ENCODE data around the gene IL19.

The IL19 gene

DNA sequence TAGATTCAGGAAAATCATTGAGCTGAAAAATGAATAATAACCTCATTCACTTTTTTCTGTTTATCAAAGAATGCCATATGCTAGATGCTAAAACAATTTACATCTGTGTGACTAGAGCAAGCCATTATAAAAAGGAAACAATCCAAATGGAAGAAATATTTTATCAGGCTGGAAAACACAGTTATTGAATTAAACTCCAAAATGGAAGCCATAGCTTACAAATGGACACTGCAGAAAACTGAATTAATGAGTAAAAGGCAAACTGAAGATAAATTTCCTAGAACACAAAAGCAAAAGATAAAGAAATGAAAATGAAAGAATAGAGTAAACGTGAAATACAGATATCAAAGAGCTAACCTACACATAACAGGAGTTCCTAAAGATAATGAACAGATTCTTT, 34.8 kb downstream of the IL19 start:
- Mint-ChIP-seq H3K9me3 (no peaks in the 10 kb centered on the region), H3K27ac (no peak overlapping the region), H3K27me3 (ENCODE audit: low read depth, poor library complexity) (peaks cover 7% of the 10 kb centered on the region), H3K4me3 (no peak overlapping the region), H3K36me3 (ENCODE audit: low read depth) (no peaks in the 10 kb centered on the region), H3K4me1 (peaks cover 27% of the 10 kb centered on the region)
- TF ChIP-seq, protein P1, sequence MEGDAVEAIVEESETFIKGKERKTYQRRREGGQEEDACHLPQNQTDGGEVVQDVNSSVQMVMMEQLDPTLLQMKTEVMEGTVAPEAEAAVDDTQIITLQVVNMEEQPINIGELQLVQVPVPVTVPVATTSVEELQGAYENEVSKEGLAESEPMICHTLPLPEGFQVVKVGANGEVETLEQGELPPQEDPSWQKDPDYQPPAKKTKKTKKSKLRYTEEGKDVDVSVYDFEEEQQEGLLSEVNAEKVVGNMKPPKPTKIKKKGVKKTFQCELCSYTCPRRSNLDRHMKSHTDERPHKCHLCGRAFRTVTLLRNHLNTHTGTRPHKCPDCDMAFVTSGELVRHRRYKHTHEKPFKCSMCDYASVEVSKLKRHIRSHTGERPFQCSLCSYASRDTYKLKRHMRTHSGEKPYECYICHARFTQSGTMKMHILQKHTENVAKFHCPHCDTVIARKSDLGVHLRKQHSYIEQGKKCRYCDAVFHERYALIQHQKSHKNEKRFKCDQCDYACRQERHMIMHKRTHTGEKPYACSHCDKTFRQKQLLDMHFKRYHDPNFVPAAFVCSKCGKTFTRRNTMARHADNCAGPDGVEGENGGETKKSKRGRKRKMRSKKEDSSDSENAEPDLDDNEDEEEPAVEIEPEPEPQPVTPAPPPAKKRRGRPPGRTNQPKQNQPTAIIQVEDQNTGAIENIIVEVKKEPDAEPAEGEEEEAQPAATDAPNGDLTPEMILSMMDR (IDR thresholded peaks at IDR 0.05), result no peak
- DNase-seq, result no peak

- TF ChIP-seq, protein P1 (IDR thresholded peaks at IDR 0.05), result peak; percentile 46
- H3K9me3 Mint-ChIP-seq, result peaks cover 15% of the 10 kb centered on the region
- H3K27me3 Mint-ChIP-seq (ENCODE audit: low read depth, poor library complexity), result peaks cover 4% of the 10 kb centered on the region
- H3K36me3 Mint-ChIP-seq (ENCODE audit: low read depth), result peaks cover 8% of the 10 kb centered on the region
- DNase-seq, result no peak
- H3K4me3 Mint-ChIP-seq, result no peak overlapping the region
- H3K4me1 Mint-ChIP-seq, result peaks cover 11% of the 10 kb centered on the region
- no peak overlapping the region for H3K27ac Mint-ChIP-seq
Observed at GRCh38 chr1:206808615-206809014, 38.0 kb downstream of the IL19 start.

- H3K27me3 Mint-ChIP-seq (ENCODE audit: low read depth, poor library complexity), result peaks cover 4% of the 10 kb centered on the region
Observed at GRCh38 chr1:206809504-206810084, 39.0 kb downstream of the IL19 start.

DNA sequence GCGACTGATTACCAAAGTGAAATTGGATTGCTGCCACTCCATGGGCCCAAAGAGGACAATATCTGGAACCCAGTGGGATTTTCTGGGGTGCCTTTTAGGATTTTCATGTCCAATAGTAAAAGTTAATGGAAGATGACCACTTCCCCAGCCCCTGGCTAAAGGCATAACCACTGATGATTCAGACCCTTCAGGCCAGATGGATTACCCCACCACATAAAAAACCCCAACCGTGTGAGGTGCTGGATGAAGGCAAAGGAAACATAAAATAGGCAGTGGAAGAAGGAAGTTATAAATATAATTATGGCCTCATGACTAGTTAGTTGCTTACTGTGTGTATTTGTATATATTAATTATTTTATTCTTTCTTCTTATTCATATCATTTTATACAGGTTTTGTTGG, 41.9 kb downstream of the IL19 start:
- H3K36me3 Mint-ChIP-seq (ENCODE audit: low read depth), result peaks cover 8% of the 10 kb centered on the region
- H3K4me1 Mint-ChIP-seq, result peaks cover 6% of the 10 kb centered on the region
- peaks cover 15% of the 10 kb centered on the region for H3K9me3 Mint-ChIP-seq
- DNase-seq, result no peak
- H3K27me3 Mint-ChIP-seq (ENCODE audit: low read depth, poor library complexity), result peaks cover 4% of the 10 kb centered on the region
- TF ChIP-seq, protein P1 (IDR thresholded peaks at IDR 0.05), result no peak
- H3K27ac Mint-ChIP-seq, result no peak overlapping the region
- no peak overlapping the region for H3K4me3 Mint-ChIP-seq

More at GRCh38 chr1:206809504-206810084, 39.0 kb downstream of the IL19 start:
- peaks cover 15% of the 10 kb centered on the region for H3K9me3 Mint-ChIP-seq
- TF ChIP-seq, protein P1 (IDR thresholded peaks at IDR 0.05), result no peak
- no peak for DNase-seq
- H3K27ac Mint-ChIP-seq, result no peak overlapping the region
- H3K36me3 Mint-ChIP-seq (ENCODE audit: low read depth), result peaks cover 8% of the 10 kb centered on the region
- peaks cover 6% of the 10 kb centered on the region for H3K4me1 Mint-ChIP-seq
- H3K4me3 Mint-ChIP-seq, result no peak overlapping the region

- Mint-ChIP-seq H3K27ac (no peak overlapping the region), H3K4me1 (no peaks in the 10 kb centered on the region)
- DNase-seq, result no peak
Observed at GRCh38 chr1:206814716-206815341, 44.3 kb downstream of the IL19 start.

More at GRCh38 chr1:206814716-206815341, 44.3 kb downstream of the IL19 start:
- no peak overlapping the region for H3K4me3 Mint-ChIP-seq
- TF ChIP-seq, protein P1 (IDR thresholded peaks at IDR 0.05), result no peak
- H3K9me3 Mint-ChIP-seq, result peaks cover 15% of the 10 kb centered on the region
- H3K27me3 Mint-ChIP-seq (ENCODE audit: low read depth, poor library complexity), result no peaks in the 10 kb centered on the region
- H3K36me3 Mint-ChIP-seq (ENCODE audit: low read depth), result peaks cover 8% of the 10 kb centered on the region
